HEK293 (cell line): ENCODE results near the gene ETNK2.

Experiments used
- SP2 ChIP-seq: fragments of 450-650 bp; formaldehyde crosslinking; IDR thresholded peaks from 2 replicates; pipeline ENCODE4 v1.5.1; 2016; ENCODE audit warnings: missing biosample characterization, missing genetic modification characterization
- SP3 ChIP-seq: fragments of 450-650 bp; formaldehyde crosslinking; IDR thresholded peaks from 2 replicates; pipeline ENCODE4 v1.5.1; 2016; ENCODE audit warnings: missing biosample characterization, missing genetic modification characterization
- YY1 ChIP-seq: fragments of 450-650 bp; formaldehyde crosslinking; IDR thresholded peaks from 2 replicates; pipeline ENCODE4 v1.5.1; 2018; ENCODE audit warnings: missing biosample characterization, missing genetic modification characterization
- YY2 ChIP-seq: fragments of 450-650 bp; formaldehyde crosslinking; IDR thresholded peaks from 2 replicates; pipeline ENCODE4 v1.5.1; 2016; ENCODE audit warnings: missing biosample characterization, missing genetic modification characterization
- ZBTB8A ChIP-seq: fragments of 450-650 bp; formaldehyde crosslinking; IDR thresholded peaks from 2 replicates; pipeline ENCODE4 v1.5.1; 2016; ENCODE audit warnings: missing biosample characterization, missing genetic modification characterization
- ZNF174 ChIP-seq: fragments of 450-650 bp; formaldehyde crosslinking; IDR thresholded peaks from 2 replicates; pipeline ENCODE4 v1.5.0; 2017; ENCODE audit warnings: missing biosample characterization, mild to moderate bottlenecking, missing genetic modification characterization
- ZNF214 ChIP-seq: fragments of 450-650 bp; formaldehyde crosslinking; IDR thresholded peaks from 2 replicates; pipeline ENCODE4 v1.5.1; 2017; ENCODE audit warnings: missing biosample characterization, mild to moderate bottlenecking, missing genetic modification characterization, borderline replicate concordance
- ZNF239 ChIP-seq: fragments of 450-650 bp; formaldehyde crosslinking; IDR thresholded peaks from 2 replicates; pipeline ENCODE4 v1.5.1; 2016; ENCODE audit warnings: missing biosample characterization, missing genetic modification characterization
- ZNF335 ChIP-seq: fragments of 450-650 bp; formaldehyde crosslinking; conservative IDR thresholded peaks from 2 replicates; pipeline ENCODE4 v1.5.1; 2016; ENCODE audit warnings: missing biosample characterization, missing genetic modification characterization
- ZNF48 ChIP-seq: fragments of 450-650 bp; formaldehyde crosslinking; IDR thresholded peaks from 2 replicates; pipeline ENCODE4 v1.5.1; 2016; ENCODE audit warnings: missing biosample characterization, missing genetic modification characterization
- ZNF501 ChIP-seq: fragments of 450-650 bp; formaldehyde crosslinking; IDR thresholded peaks from 2 replicates; pipeline ENCODE4 v1.5.1; 2016; ENCODE audit warnings: missing biosample characterization, missing genetic modification characterization
- ZNF561 ChIP-seq: fragments of 450-650 bp; IDR thresholded peaks from 2 replicates; pipeline ENCODE4 v1.5.1; 2018; ENCODE audit warnings: missing biosample characterization, missing genetic modification characterization, borderline replicate concordance
- ZNF629 ChIP-seq: fragments of 450-650 bp; formaldehyde crosslinking; IDR thresholded peaks from 2 replicates; pipeline ENCODE4 v1.5.1; 2017; ENCODE audit warnings: missing biosample characterization, missing genetic modification characterization
- ZNF76 ChIP-seq: fragments of 450-650 bp; formaldehyde crosslinking; IDR thresholded peaks from 2 replicates; pipeline ENCODE4; 2016; ENCODE audit warnings: low read depth, missing biosample characterization, missing genetic modification characterization, borderline replicate concordance
- ZNF777 ChIP-seq: fragments of 450-650 bp; formaldehyde crosslinking; IDR thresholded peaks from 2 replicates; pipeline ENCODE4 v1.5.1; 2017; ENCODE audit warnings: missing biosample characterization, missing genetic modification characterization, borderline replicate concordance
- ZNF785 ChIP-seq: fragments of 450-650 bp; formaldehyde crosslinking; IDR thresholded peaks from 2 replicates; pipeline ENCODE4 v1.5.1; 2016; ENCODE audit warnings: missing biosample characterization, missing genetic modification characterization
- ZXDB ChIP-seq: fragments of 450-650 bp; formaldehyde crosslinking; IDR thresholded peaks from 2 replicates; pipeline ENCODE4 v1.5.1; 2016; ENCODE audit warnings: missing biosample characterization, missing genetic modification characterization
- TF ChIP-seq, protein P1 (sequence below): fragments of 450-650 bp; formaldehyde crosslinking; conservative IDR thresholded peaks from 2 replicates; pipeline ENCODE4 v1.5.1; 2016; ENCODE audit warnings: low read depth, missing biosample characterization, missing genetic modification characterization
- TF ChIP-seq, protein P2 (sequence below): fragments of 450-650 bp; formaldehyde crosslinking; IDR thresholded peaks from 2 replicates; pipeline ENCODE4 v1.5.1; 2016; ENCODE audit warnings: missing biosample characterization, missing genetic modification characterization
- TF ChIP-seq, protein P3 (sequence below): fragments of 450-650 bp; IDR thresholded peaks from 2 replicates; pipeline ENCODE4 v1.5.1; 2018; ENCODE audit warnings: missing biosample characterization, mild to moderate bottlenecking, missing genetic modification characterization

Gene ETNK2

DNA sequence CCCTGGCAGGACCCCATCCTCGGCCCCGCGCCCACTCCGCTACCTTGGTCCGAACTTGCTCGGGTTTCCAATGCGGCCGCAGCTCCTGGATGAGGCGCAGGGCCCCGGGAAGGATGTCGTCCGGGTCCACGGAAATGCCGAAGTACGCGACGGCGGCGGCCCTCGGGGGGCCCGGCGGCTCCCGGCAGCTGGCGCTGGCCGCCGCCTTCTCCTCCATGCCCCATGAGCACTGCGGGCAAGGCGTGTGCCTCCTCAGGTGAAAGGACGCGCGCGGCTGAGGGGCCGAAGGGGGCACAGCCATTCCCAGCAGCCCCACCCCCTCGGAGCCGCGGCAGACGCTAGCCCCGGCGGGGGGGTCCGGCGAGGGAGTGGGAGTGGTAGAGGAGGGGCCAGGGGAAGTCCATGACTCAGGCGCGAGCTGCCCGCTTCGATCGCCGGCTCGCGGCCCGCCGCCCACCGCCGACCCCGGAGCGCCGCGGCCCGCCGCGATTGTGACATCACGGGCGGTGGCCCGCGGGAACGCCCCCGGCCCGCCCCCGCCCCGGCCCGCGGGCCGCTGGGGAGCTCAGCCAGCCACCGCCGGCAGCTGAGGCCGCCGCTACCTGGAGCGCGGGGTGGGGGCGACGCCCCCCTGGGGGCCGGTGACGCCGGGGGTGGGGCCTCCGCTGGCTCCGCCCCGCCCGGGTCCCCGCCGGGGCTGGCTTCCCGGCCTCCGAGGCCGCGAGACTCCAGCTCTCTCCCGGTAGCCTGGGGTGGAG is at the start of gene ETNK2 (continued):
- TF ChIP-seq SP3 (tag by site-specific recombination) (peak; percentile 54; the same call in 1 of the 2 replicates), YY1 (0 out of 2 replicates have a peak, but pooled peaks have one; percentile 18), SP2 (tag by site-specific recombination) (peak; percentile 8; the same call in 1 of the 2 replicates), ZNF174 (tag by site-specific recombination) (no peak), ZNF785 (tag by site-specific recombination) (no peak), ZNF561 (tag by site-specific recombination) (peak; percentile 75), ZNF777 (tag by site-specific recombination) (peak; percentile 78; the same call in 1 of the 2 replicates), ZNF214 (no peak), ZXDB (peak; percentile 12; the same call in 1 of the 2 replicates), ZBTB8A (peak; percentile 23; the same call in 1 of the 2 replicates), ZNF335 (tag by site-specific recombination) (peak; percentile 10; the same call in 1 of the 2 replicates), ZNF501 (tag by site-specific recombination) (0 out of 2 replicates have a peak, but pooled peaks have one; percentile 23), ZNF48 (no peak), ZNF629 (tag by site-specific recombination) (no peak), YY2 (tag by site-specific recombination) (no peak), ZNF239 (tag by site-specific recombination) (no peak), ZNF76 (tag by site-specific recombination) (peak; percentile 71; the same call in 1 of the 2 replicates)
- TF ChIP-seq, protein P1, sequence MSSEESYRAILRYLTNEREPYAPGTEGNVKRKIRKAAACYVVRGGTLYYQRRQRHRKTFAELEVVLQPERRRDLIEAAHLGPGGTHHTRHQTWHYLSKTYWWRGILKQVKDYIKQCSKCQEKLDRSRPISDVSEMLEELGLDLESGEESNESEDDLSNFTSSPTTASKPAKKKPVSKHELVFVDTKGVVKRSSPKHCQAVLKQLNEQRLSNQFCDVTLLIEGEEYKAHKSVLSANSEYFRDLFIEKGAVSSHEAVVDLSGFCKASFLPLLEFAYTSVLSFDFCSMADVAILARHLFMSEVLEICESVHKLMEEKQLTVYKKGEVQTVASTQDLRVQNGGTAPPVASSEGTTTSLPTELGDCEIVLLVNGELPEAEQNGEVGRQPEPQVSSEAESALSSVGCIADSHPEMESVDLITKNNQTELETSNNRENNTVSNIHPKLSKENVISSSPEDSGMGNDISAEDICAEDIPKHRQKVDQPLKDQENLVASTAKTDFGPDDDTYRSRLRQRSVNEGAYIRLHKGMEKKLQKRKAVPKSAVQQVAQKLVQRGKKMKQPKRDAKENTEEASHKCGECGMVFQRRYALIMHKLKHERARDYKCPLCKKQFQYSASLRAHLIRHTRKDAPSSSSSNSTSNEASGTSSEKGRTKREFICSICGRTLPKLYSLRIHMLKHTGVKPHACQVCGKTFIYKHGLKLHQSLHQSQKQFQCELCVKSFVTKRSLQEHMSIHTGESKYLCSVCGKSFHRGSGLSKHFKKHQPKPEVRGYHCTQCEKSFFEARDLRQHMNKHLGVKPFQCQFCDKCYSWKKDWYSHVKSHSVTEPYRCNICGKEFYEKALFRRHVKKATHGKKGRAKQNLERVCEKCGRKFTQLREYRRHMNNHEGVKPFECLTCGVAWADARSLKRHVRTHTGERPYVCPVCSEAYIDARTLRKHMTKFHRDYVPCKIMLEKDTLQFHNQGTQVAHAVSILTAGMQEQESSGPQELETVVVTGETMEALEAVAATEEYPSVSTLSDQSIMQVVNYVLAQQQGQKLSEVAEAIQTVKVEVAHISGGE = peak; percentile 36; the same call in 1 of the 2 replicates
- TF ChIP-seq, protein P2, sequence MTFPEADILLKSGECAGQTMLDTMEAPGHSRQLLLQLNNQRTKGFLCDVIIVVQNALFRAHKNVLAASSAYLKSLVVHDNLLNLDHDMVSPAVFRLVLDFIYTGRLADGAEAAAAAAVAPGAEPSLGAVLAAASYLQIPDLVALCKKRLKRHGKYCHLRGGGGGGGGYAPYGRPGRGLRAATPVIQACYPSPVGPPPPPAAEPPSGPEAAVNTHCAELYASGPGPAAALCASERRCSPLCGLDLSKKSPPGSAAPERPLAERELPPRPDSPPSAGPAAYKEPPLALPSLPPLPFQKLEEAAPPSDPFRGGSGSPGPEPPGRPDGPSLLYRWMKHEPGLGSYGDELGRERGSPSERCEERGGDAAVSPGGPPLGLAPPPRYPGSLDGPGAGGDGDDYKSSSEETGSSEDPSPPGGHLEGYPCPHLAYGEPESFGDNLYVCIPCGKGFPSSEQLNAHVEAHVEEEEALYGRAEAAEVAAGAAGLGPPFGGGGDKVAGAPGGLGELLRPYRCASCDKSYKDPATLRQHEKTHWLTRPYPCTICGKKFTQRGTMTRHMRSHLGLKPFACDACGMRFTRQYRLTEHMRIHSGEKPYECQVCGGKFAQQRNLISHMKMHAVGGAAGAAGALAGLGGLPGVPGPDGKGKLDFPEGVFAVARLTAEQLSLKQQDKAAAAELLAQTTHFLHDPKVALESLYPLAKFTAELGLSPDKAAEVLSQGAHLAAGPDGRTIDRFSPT = peak; percentile 66; the same call in 1 of the 2 replicates
- TF ChIP-seq, protein P3, sequence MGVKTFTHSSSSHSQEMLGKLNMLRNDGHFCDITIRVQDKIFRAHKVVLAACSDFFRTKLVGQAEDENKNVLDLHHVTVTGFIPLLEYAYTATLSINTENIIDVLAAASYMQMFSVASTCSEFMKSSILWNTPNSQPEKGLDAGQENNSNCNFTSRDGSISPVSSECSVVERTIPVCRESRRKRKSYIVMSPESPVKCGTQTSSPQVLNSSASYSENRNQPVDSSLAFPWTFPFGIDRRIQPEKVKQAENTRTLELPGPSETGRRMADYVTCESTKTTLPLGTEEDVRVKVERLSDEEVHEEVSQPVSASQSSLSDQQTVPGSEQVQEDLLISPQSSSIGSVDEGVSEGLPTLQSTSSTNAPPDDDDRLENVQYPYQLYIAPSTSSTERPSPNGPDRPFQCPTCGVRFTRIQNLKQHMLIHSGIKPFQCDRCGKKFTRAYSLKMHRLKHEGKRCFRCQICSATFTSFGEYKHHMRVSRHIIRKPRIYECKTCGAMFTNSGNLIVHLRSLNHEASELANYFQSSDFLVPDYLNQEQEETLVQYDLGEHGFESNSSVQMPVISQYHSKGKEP (tag by site-specific recombination) = 0 out of 2 replicates have a peak, but pooled peaks have one; percentile 9
